ENCODE measurements around the gene OSER1.

GRCh38 chr20:44198872-44199271 lies 11.7 kb downstream of the OSER1 start:
- TF ChIP-seq POLR2AphosphoS5 (IDR thresholded peaks at IDR 0.05), result no peak
- no peak for TF ChIP-seq CTCF (IDR thresholded peaks at IDR 0.05)

All from transverse colon (tissue), 4 donors.